Right cardiac atrium (tissue), 5 donors: Measurements from ENCODE around the gene CACNA2D1. TPM values are rescaled to one million over a fixed set of nuclear protein-coding genes. Genes with fewer than 3 reads are reported as not detected.

ENCODE experiments used
- ATAC-seq, 2 donors: fragments of 200-7000 bp; cut with Tn5 transposase; one replicate each; pipeline versions ENCODE4 v1.8.0 to v1.9.1; 2020; ENCODE audit warnings: moderate library complexity in 2 of 2, mild to moderate bottlenecking in 1 of 2
- DNase-seq, 3 donors: peaks; one replicate each; pipeline ENCODE4 v3.0.0-alpha.2; 2020
- H3K27ac ChIP-seq: one replicate; pipeline ENCODE4 v1.5.1; 2013; ENCODE audit warnings: mild to moderate bottlenecking, low read length, control low read depth, moderate library complexity
- H3K27me3 ChIP-seq: one replicate; pipeline ENCODE4 v1.6.1; 2013; ENCODE audit not compliant: control insufficient read depth, insufficient read depth
- H3K4me1 ChIP-seq: one replicate; pipeline ENCODE4 v1.6.1; 2013; ENCODE audit warnings: low read length; ENCODE audit not compliant: control insufficient read depth, insufficient read depth
- H3K4me3 ChIP-seq: one replicate; pipeline ENCODE4 v1.5.1; 2013; ENCODE audit warnings: low read length, control low read depth
- H3K9me3 ChIP-seq: one replicate; pipeline ENCODE4 v1.6.1; 2013; ENCODE audit warnings: low read length; ENCODE audit not compliant: control insufficient read depth
- WGBS: extraction: QIAGEN DNeasy Blood & Tissue Kit; methylation state at CpG from one replicate; pipeline ENCODE4 v1.1.7; 2013; 5-methylcytosine and 5-hydroxymethylcytosine counted together
- intact Hi-C, 4 donors: fragments of 100-400 bp; cut with DNase I; formaldehyde crosslinking; loops; one replicate each; pipeline versions ENCODE4 v1.11.0 to v1.14.0; 2022 to 2023
- polyA plus RNA-seq: library from polyadenylated mRNA; stranded (reverse); fragments of 200-250 nt; gene quantifications from one replicate; pipeline ENCODE4 v1.2.3, GENCODE V29; 2013
- total RNA-seq, 4 donors: library from RNA; stranded (reverse); fragmentation: NEBNext Ultra II Directional; extraction: Animal tissue kit (Norgen Biotek cat#: 25700); gene quantifications; one replicate each; pipeline ENCODE4 v1.2.1, GENCODE V29; 2021
- donor health status: healthy with polysubstance abuse.
- donor health status: DM: no; HTN: yes; CAD: no.
- donor health status: DM: no; HTN: no; CAD: no.
- donor health status: DM: no; HTN: yes; CAD: no; lungs with severe emphysema.
- donor health status: DM: yes; HTN: yes; CAD: no.

Gene CACNA2D1
- total and polyA plus RNA-seq, 5 donors, result 9.7 to 55.2 (median 42.4) TPM

- DNase-seq, result no peak
- peak in 1 of 2 donors; percentile 58 for ATAC-seq
- peaks cover 2% of the 10 kb centered on the region for H3K4me1 ChIP-seq
- no peak overlapping the region for H3K27ac ChIP-seq
- H3K27me3 ChIP-seq, result no peaks in the 10 kb centered on the region
- intact Hi-C loops, result no loop called here
- 66% methylated on average over 7 of the region's 7 CpGs for WGBS
- no peak overlapping the region for H3K4me3 ChIP-seq
- H3K9me3 ChIP-seq, result no peaks in the 10 kb centered on the region
These were observed 69.5 kb downstream of the CACNA2D1 start for GRCh38 chr7:82373926-82374635.

- DNase-seq (no peak), ATAC-seq (no peak)
- Histone ChIP-seq H3K4me3 (no peak overlapping the region), H3K4me1 (peaks cover 2% of the 10 kb centered on the region), H3K27me3 (no peaks in the 10 kb centered on the region), H3K9me3 (no peaks in the 10 kb centered on the region), H3K27ac (no peak overlapping the region)
- intact Hi-C loops, result no loop called here
- WGBS, result 91% methylated on average over 2 of the region's 2 CpGs
These were observed 78.9 kb downstream of the CACNA2D1 start for GRCh38 chr7:82364671-82365070.

DNA sequence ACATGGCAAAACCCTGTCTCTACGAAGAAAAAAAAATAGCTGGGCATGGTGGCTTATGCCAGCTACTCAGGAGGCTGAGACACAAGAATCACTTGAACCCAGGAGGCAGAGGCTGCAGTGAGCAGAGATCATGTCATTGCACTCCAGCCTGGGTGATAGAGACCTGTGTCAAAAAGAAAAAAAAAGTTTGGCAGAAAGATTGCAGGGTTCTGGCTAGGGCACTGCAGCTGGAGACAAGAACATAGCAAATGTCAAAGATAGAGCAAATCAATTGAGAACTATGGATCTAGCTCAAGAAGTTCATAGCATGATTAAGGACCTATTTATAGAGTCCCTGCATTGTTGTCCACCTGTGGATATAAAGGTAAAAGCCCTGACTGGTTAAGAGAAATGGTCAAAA lies 79.5 kb downstream of the CACNA2D1 start:
- peak in 1 of 2 donors; percentile 35 for ATAC-seq
- peaks cover 2% of the 10 kb centered on the region for H3K4me1 ChIP-seq

DNA sequence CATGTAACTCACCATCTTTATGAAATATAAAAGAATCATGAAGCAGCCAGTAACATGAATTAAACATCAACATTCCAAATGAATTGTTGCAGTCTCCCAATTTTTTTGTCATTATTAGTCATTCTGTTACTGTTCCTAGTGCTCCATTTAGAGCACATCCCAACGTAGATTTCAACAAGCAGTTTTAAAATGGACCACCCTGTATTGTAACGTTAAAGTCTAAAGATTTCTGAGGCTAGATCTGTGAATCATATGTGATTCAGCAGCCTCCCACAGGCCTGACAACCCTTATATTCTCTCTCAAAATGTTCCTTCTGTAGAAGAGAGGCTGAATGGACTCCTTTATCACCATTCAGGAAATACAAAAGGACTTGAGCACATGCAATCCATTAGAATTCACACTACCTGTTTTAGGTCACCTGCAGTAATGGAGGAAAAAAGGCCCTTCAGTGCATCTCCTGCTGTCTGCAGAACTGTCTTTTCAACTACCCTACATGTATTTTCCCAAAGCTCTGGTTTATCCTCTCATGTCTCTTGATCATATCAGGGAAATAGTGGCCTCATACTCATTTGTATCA lies 81.4 kb downstream of the CACNA2D1 start:
- Histone ChIP-seq H3K9me3 (no peaks in the 10 kb centered on the region), H3K4me3 (no peak overlapping the region), H3K4me1 (peaks cover 2% of the 10 kb centered on the region), H3K27ac (no peak overlapping the region), H3K27me3 (no peaks in the 10 kb centered on the region)
- ATAC-seq (no peak), DNase-seq (no peak)
- WGBS, result 74% methylated on average over 2 of the region's 2 CpGs
- intact Hi-C loops, result no loop called here

More for the DNA sequence above, 79.5 kb downstream of the CACNA2D1 start:
- H3K27me3 ChIP-seq, result no peaks in the 10 kb centered on the region
- H3K27ac ChIP-seq, result no peak overlapping the region
- intact Hi-C loops, result no loop called here
- H3K4me3 ChIP-seq, result no peak overlapping the region
- 93% methylated on average over 1 of the region's 1 CpG for WGBS
- H3K9me3 ChIP-seq, result no peaks in the 10 kb centered on the region
- no peak for DNase-seq

DNA sequence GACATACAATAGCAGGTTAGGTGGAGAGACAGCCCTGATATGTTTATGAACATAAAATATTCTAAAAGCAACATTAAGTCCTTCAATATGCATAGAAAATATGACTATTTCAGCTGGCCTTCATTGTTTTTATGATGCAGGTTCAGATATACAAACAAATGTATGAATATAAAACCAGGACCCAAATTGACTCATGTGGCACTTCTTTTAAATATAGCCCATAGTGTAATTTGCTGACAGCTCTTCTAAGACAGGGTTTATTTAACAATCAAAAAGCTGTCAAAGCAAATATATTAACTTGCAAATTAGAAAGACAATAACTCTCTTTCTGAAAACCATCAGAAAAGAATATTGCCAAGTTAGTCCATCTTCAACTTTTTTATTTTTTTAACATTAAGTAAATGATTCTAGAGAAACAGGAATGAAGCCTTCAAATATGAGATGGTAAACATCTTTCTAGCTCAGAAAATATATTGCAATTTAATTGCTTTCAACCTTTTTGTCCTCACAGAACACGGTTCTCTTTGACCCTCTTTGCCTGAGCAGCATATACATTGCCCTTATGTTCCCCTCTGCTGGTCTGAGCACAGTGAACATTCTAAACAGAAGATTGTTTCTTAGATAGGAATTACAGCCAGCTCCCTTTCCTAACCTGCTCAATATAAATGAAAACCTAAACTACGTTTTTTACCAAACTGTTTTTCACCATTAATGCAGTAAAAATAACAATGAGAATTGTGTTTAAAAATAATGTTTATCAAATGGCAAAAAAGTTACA lies 82.8 kb downstream of the CACNA2D1 start:
- Histone ChIP-seq H3K27me3 (no peaks in the 10 kb centered on the region), H3K27ac (no peak overlapping the region), H3K9me3 (no peaks in the 10 kb centered on the region), H3K4me1 (peaks cover 2% of the 10 kb centered on the region), H3K4me3 (no peak overlapping the region)
- WGBS, result 37% methylated on average over 2 of the region's 2 CpGs
- intact Hi-C loops, result no loop called here
- DNase-seq (no peak), ATAC-seq (no peak)

DNA sequence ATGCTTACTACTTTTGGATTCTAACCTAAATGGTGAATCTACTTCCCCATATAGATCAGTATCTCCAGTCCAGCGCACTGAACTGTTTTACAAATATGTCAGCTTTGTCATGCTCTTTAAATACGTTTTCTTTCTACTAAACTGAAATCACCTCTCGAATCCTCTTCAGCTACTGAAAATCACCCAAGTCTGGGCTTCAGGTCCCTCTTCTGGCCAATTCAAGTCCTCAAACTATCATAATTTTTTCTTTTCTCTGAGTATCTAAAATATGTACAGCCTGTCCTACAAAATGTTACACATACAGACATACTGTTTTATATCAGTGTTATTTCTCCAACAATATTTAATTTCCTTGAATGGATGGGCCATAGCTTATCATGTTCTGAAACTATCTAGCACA lies 84.2 kb downstream of the CACNA2D1 start:
- Histone ChIP-seq H3K4me3 (no peak overlapping the region), H3K27me3 (no peaks in the 10 kb centered on the region), H3K9me3 (no peaks in the 10 kb centered on the region), H3K4me1 (peaks cover 2% of the 10 kb centered on the region), H3K27ac (no peak overlapping the region)
- ATAC-seq (no peak), DNase-seq (no peak)
- intact Hi-C loops, result no loop called here
- 75% methylated on average over 3 of the region's 3 CpGs for WGBS

DNA sequence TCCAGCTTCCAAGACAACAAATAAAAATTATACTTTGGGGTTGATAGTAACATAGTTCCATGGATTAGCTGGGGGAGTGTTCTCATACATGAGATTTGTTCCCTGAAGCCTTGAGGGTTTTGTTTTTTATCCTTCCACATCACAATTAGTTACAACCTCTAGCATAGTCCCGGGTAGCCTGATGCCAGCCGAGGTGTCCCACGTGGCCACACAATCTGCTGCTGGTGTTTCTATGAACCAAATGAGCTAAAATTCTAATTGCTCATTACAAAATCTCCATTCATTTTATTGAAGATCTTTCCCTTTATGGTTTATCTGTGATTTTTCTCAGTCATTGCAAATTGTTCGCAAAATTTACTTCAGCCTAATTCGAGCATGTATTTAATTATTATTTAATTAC lies 84.7 kb downstream of the CACNA2D1 start:
- H3K27ac ChIP-seq, result no peak overlapping the region
- peaks cover 2% of the 10 kb centered on the region for H3K4me1 ChIP-seq
- H3K4me3 ChIP-seq, result no peak overlapping the region
- ATAC-seq (no peak), DNase-seq (no peak)
- WGBS, result 94% methylated on average over 5 of the region's 5 CpGs
- H3K27me3 ChIP-seq, result no peaks in the 10 kb centered on the region
- intact Hi-C loops, result no loop called here
- H3K9me3 ChIP-seq, result no peaks in the 10 kb centered on the region

DNA sequence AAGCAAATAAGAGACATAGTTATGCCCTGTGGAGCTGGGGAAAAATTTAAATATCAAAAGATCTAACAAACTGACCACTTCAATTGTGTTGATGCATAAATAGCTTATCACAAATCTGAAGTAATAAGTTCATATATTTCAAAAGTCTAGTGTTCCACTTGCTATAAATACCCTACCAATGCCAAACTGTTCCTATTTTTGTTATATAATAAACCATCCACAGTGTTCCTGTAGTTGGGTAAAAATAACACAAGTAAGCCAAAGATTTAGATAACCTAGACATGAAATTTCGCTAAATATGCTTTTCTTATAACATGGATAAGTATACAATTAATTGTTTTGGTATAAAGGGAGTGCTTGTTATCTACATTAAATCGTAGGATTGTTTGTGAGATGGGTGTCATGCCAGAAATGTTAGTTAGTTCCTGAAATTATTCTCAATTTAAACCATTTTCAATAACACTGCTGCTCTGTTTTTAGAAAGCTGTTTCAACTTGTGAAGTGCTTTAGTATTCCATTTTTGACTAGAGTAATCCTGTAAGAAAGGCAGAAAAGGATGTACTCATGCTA lies 85.5 kb downstream of the CACNA2D1 start:
- no peak for ATAC-seq
- Histone ChIP-seq H3K27me3 (no peaks in the 10 kb centered on the region), H3K4me1 (peaks cover 2% of the 10 kb centered on the region), H3K4me3 (no peak overlapping the region), H3K27ac (no peak overlapping the region), H3K9me3 (no peaks in the 10 kb centered on the region)
- intact Hi-C loops, result no loop called here
- no peak for DNase-seq
- 45% methylated on average over 2 of the region's 2 CpGs for WGBS

DNA sequence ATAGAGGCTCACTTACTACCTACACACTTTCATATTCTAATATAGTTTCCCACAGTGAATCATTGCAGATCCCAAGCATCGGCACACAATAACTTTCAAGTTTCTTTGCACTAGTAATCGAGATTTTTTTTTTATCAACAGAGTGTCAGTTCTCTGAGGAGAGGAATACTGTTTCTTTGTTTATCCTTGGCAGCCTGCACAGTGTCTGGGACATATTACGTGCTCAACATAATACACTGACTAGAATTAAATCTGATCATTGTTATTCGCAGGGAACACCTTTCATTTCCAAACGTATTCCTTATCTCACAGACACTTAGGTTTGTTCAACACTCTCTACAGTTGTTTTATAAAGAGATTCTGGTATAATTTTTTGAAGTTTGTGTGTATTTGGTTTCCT lies 95.3 kb downstream of the CACNA2D1 start:
- H3K4me3 ChIP-seq, result no peak overlapping the region
- no peaks in the 10 kb centered on the region for H3K9me3 ChIP-seq
- DNase-seq (no peak), ATAC-seq (peak; percentile 40 to 67)
- H3K27ac ChIP-seq, result no peak overlapping the region
- H3K4me1 ChIP-seq, result no peaks in the 10 kb centered on the region
- no peaks in the 10 kb centered on the region for H3K27me3 ChIP-seq
- 43% methylated on average over 5 of the region's 5 CpGs for WGBS
- intact Hi-C loops, result no loop called here

GRCh38 chr7:82347808-82348207 lies 95.8 kb downstream of the CACNA2D1 start:
- WGBS, result 68% methylated on average over 1 of the region's 1 CpG
- Histone ChIP-seq H3K4me1 (no peaks in the 10 kb centered on the region), H3K4me3 (no peak overlapping the region), H3K27ac (no peak overlapping the region), H3K9me3 (no peaks in the 10 kb centered on the region), H3K27me3 (no peaks in the 10 kb centered on the region)
- intact Hi-C loops, result no loop called here
- no peak for DNase-seq
- no peak for ATAC-seq

GRCh38 chr7:82345886-82346285 lies 97.7 kb downstream of the CACNA2D1 start:
- H3K4me1 ChIP-seq, result no peaks in the 10 kb centered on the region
- ATAC-seq (no peak), DNase-seq (no peak)
- no peaks in the 10 kb centered on the region for H3K27me3 ChIP-seq
- H3K4me3 ChIP-seq, result no peak overlapping the region
- no peaks in the 10 kb centered on the region for H3K9me3 ChIP-seq
- intact Hi-C loops, result no loop called here
- no peak overlapping the region for H3K27ac ChIP-seq
